WTC11 (cell line): ENCODE data around the gene ZCCHC14. TPM values are rescaled to one million over a fixed set of nuclear protein-coding genes. Genes with fewer than 3 reads are reported as not detected.

Experiments
- ATAC-seq: fragments of 200-7000 bp; cut with Tn5 transposase; 2 replicates; pipeline ENCODE4 v1.10.0; 2021; ENCODE audit warnings: mild to moderate bottlenecking, moderate library complexity
- CTCF ChIA-PET: fragments of 300-600 bp; sonication (Branson Sonifier 250); formaldehyde crosslinking; loops from one replicate; lab custom pipeline; 2021; ENCODE audit warnings: antibody characterized with exemption; lab: Charles Lee
- POLR2A ChIA-PET: fragments of 350-600 bp; sonication (Branson Sonifier 250); formaldehyde crosslinking; loops from one replicate; lab custom pipeline; 2021; ENCODE audit warnings: antibody characterized with exemption; lab: Charles Lee
- DNase-seq: peaks from one replicate; pipeline ENCODE4 v3.0.0; 2021; ENCODE audit warnings: low spot score
- H3K27ac Mint-ChIP-seq: 2 replicates; pipeline ENCODE4 v1.8.0; 2021; ENCODE audit warnings: mixed read lengths
- H3K27me3 Mint-ChIP-seq: 2 replicates; pipeline ENCODE4 v1.8.0; 2021; ENCODE audit warnings: low read depth, mild to moderate bottlenecking, moderate library complexity, mixed read lengths
- H3K36me3 Mint-ChIP-seq: 2 replicates; pipeline ENCODE4 v1.8.0; 2021; ENCODE audit warnings: mixed read lengths
- H3K4me1 Mint-ChIP-seq: 2 replicates; pipeline ENCODE4 v1.8.0; 2022; ENCODE audit warnings: mixed read lengths
- H3K4me3 Mint-ChIP-seq: 2 replicates; pipeline ENCODE4 v1.8.0; 2021; ENCODE audit warnings: mild to moderate bottlenecking, moderate library complexity, mixed read lengths
- H3K9me3 Mint-ChIP-seq: 2 replicates; pipeline ENCODE4 v1.8.0; 2021; ENCODE audit warnings: mixed read lengths
- AFF4 ChIP-seq: sonication (generic); formaldehyde crosslinking; IDR thresholded peaks from 2 replicates; pipeline ENCODE4 v1.8.1; 2023; ENCODE audit warnings: mild to moderate bottlenecking, missing genetic modification reagents, borderline replicate concordance
- ATF6 ChIP-seq: sonication (generic); formaldehyde crosslinking; IDR thresholded peaks from 2 replicates; pipeline ENCODE4 v1.8.1; 2023; ENCODE audit warnings: mild to moderate bottlenecking, missing genetic modification reagents
- CREB1 ChIP-seq: sonication (generic); formaldehyde crosslinking; IDR thresholded peaks from 2 replicates; pipeline ENCODE4 v1.8.0; 2023; ENCODE audit warnings: mild to moderate bottlenecking, missing genetic modification reagents
- FOXJ3 ChIP-seq: sonication (generic); formaldehyde crosslinking; IDR thresholded peaks from 2 replicates; pipeline ENCODE4 v1.9.0; 2021; ENCODE audit warnings: missing genetic modification reagents, mild to moderate bottlenecking, borderline replicate concordance
- FOXP1 ChIP-seq: sonication (generic); formaldehyde crosslinking; IDR thresholded peaks from 2 replicates; pipeline ENCODE4 v1.8.0; 2022; ENCODE audit warnings: missing genetic modification reagents, mild to moderate bottlenecking, moderate library complexity, borderline replicate concordance
- FOXP4 ChIP-seq: sonication (generic); formaldehyde crosslinking; IDR thresholded peaks from 2 replicates; pipeline ENCODE4 v1.8.0; 2022; ENCODE audit warnings: mild to moderate bottlenecking, missing genetic modification reagents
- IRF2 ChIP-seq: sonication (generic); formaldehyde crosslinking; IDR thresholded peaks from 2 replicates; pipeline ENCODE4 v1.8.0; 2022; ENCODE audit warnings: low read depth, missing genetic modification reagents, borderline replicate concordance
- MAX ChIP-seq: sonication (generic); formaldehyde crosslinking; IDR thresholded peaks from 2 replicates; pipeline ENCODE4 v1.8.0; 2022; ENCODE audit warnings: mild to moderate bottlenecking, missing genetic modification reagents
- NFYB ChIP-seq: sonication (generic); formaldehyde crosslinking; conservative IDR thresholded peaks from 2 replicates; pipeline ENCODE4 v1.8.0; 2022; ENCODE audit warnings: low read depth, missing genetic modification reagents
- TEAD1 ChIP-seq: sonication (generic); formaldehyde crosslinking; IDR thresholded peaks from 2 replicates; pipeline ENCODE4 v1.8.0; 2022; ENCODE audit warnings: mild to moderate bottlenecking, missing genetic modification reagents
- ZNF138 ChIP-seq: sonication (generic); formaldehyde crosslinking; conservative IDR thresholded peaks from 2 replicates; pipeline ENCODE4 v1.8.1; 2022; ENCODE audit warnings: mild to moderate bottlenecking, moderate library complexity, missing genetic modification reagents
- ZNF416 ChIP-seq: fragments of 250-450 bp; sonication (Bioruptor Pico); IDR thresholded peaks from 2 replicates; pipeline ENCODE4 v1.9.0; 2021; ENCODE audit warnings: mild to moderate bottlenecking, inconsistent platforms
- ZNF532 ChIP-seq: fragments of 250-450 bp; sonication (Bioruptor Pico); IDR thresholded peaks from 2 replicates; pipeline ENCODE4 v1.9.0; 2021; ENCODE audit warnings: mild to moderate bottlenecking, borderline replicate concordance
- ZSCAN18 ChIP-seq: fragments of 250-450 bp; sonication (Bioruptor Pico); IDR thresholded peaks from 2 replicates; pipeline ENCODE4 v2.1.2; 2022; ENCODE audit warnings: mild to moderate bottlenecking, moderate library complexity
- total RNA-seq: library from RNA; stranded (reverse); gene quantifications from 3 replicates; pipeline ENCODE4 v1.2.3, GENCODE V29; 2021

ZCCHC14 gene
- total RNA-seq, 1 experiment from 2014 or later = 33.8 TPM

- TF ChIP-seq CREB1 (CRISPR knock-in tag) (no peak), MAX (no peak), FOXP4 (CRISPR knock-in tag) (no peak), FOXP1 (no peak), FOXJ3 (CRISPR knock-in tag) (no peak)
Measured at GRCh38 chr16:87490096-87490798, 2.6 kb downstream of the ZCCHC14 start (continued).

GRCh38 chr16:87489434-87490045 lies 3.3 kb downstream of the ZCCHC14 start:
- H3K4me3 Mint-ChIP-seq = peak overlapping the region; percentile 76
- ATAC-seq = no peak

More at GRCh38 chr16:87489434-87490045, 3.3 kb downstream of the ZCCHC14 start:
- DNase-seq = no peak
- ChIA-PET CTCF (interaction anchor here (1.1 kb wide), 1 partner anchor 81 kb away, joined by 3 read pairs; no protein-coding TSS in a partner anchor), POLR2A (no interaction called here)
- no peaks in the 10 kb centered on the region for H3K27me3 Mint-ChIP-seq
- H3K9me3 Mint-ChIP-seq = no peaks in the 10 kb centered on the region
- no peak for TF ChIP-seq IRF2
- TF ChIP-seq ZNF416 (CRISPR knock-in tag) = no peak
- TF ChIP-seq ZSCAN18 (CRISPR knock-in tag) = no peak
- TF ChIP-seq ATF6 (CRISPR knock-in tag) = no peak
- TF ChIP-seq ZNF532 (CRISPR knock-in tag) = no peak
- no peak for TF ChIP-seq AFF4 (CRISPR knock-in tag)
- TF ChIP-seq NFYB (CRISPR knock-in tag) = no peak
- no peak for TF ChIP-seq ZNF138 (CRISPR knock-in tag)
- no peak for TF ChIP-seq TEAD1 (CRISPR knock-in tag)
- TF ChIP-seq, all 79 proteins: peak for 0
- Mint-ChIP-seq H3K4me1 (peaks cover 47% of the 10 kb centered on the region), H3K36me3 (no peaks in the 10 kb centered on the region), H3K27ac (peak overlapping the region; percentile 8; the same call in 1 of the 2 replicates)
